K562 (cell line): Measurements from ENCODE around the gene FANCC. TPM values are rescaled to one million over a fixed set of nuclear protein-coding genes. Genes with fewer than 3 reads are reported as not detected.

Experiments used
- ATAC-seq: fragments of 200-7000 bp; cut with Tn5 transposase; 3 replicates; pipeline ENCODE4 v1.9.1; 2020; ENCODE audit warnings: moderate library complexity
- BruUV-seq: library from RNA; stranded (reverse); fragments of 400-500 nt; replicated peaks from 2 replicates; lab custom pipeline; 2021; lab: Mats Ljungman, UMichigan
- CTCF ChIA-PET: fragments of 300-600 bp; formaldehyde crosslinking; extraction: SDS; loops from one replicate; lab custom pipeline; 2021; ENCODE audit warnings: low intra/inter-chr PET ratio; lab: Yijun Ruan, JAX
- POLR2A ChIA-PET: fragments of 300-600, 350-650 bp; sonication (Branson Sonifier 250); formaldehyde crosslinking; extraction: SDS; loops from one replicate; lab custom pipeline; 2021; ENCODE audit warnings: antibody characterized with exemption, inconsistent platforms; lab: Yijun Ruan, JAX
- DNase-seq, 4 experiments: peaks; one replicate each; pipeline versions ENCODE4 v3.0.0 to v3.0.0-alpha.2; 2011 to 2018; ENCODE audit warnings: low spot score in 3 of 4, mixed read lengths in 3 of 4; ENCODE audit errors: extremely low read depth in 1 of 4
- FAIRE-seq: peaks from 2 replicates; lab custom pipeline; 2011; peaks lifted over from hg19 to GRCh38; lab: Jason Lieb, UNC
- H2AFZ ChIP-seq: 2 replicates; pipeline ENCODE4 v1.6.0; 2011; ENCODE audit warnings: low read depth, low read length, control low read depth, inconsistent platforms
- H3K27ac ChIP-seq: fragments of 200-600 bp; 3 replicates; pipeline ENCODE4 v1.8.0; 2011; ENCODE audit warnings: low read depth, mild to moderate bottlenecking, control low read depth, inconsistent platforms, low read length, moderate library complexity, mixed read lengths; ENCODE audit errors: extremely low read depth
- H3K27me3 ChIP-seq, 2 experiments: fragments of 300-600 bp in 1 of 2; 2 replicates in 1 of 2; 3 replicates in 1 of 2; pipeline versions ENCODE4 v1.6.0 to v1.8.0; 2011; ENCODE audit warnings: inconsistent platforms in 2 of 2, low read length in 2 of 2, mild to moderate bottlenecking in 1 of 2, mixed read lengths in 1 of 2, moderate library complexity in 1 of 2; ENCODE audit not compliant: control insufficient read depth in 2 of 2, insufficient read depth in 2 of 2
- H3K36me3 ChIP-seq: fragments of 300-600 bp; 3 replicates; pipeline ENCODE4 v1.8.0; 2011; ENCODE audit warnings: mild to moderate bottlenecking, low read length, inconsistent platforms; ENCODE audit not compliant: control insufficient read depth, insufficient read depth
- H3K4me1 ChIP-seq, 2 experiments: fragments of 200-600 bp in 1 of 2; replicated peaks in 1 of 2; 2 replicates in 1 of 2; 3 replicates in 1 of 2; pipeline versions ENCODE4 v1.5.1 to v1.8.0; 2011; ENCODE audit warnings: inconsistent platforms in 2 of 2, low read length in 2 of 2, mild to moderate bottlenecking in 1 of 2, mixed read lengths in 1 of 2, moderate library complexity in 1 of 2; ENCODE audit not compliant: control insufficient read depth in 2 of 2, insufficient read depth in 2 of 2
- H3K4me2 ChIP-seq: 2 replicates; pipeline ENCODE4 v1.6.1; 2011; ENCODE audit warnings: low read length, control low read depth, inconsistent platforms, mixed read lengths; ENCODE audit not compliant: insufficient read depth
- H3K4me3 ChIP-seq: fragments of 200-600 bp; sonication (generic), shearing (Covaris generic); 2 replicates; pipeline ENCODE4 v1.5.1; 2016; ENCODE audit warnings: control low read depth, inconsistent platforms
- H3K79me2 ChIP-seq: fragments of 200-600 bp; 3 replicates; pipeline ENCODE4 v1.8.0; 2011; ENCODE audit warnings: low read length, inconsistent platforms; ENCODE audit not compliant: control insufficient read depth, insufficient read depth
- H3K9ac ChIP-seq, 2 experiments: 2 replicates each; pipeline versions ENCODE4 v1.6.0 to v1.6.1; 2011; ENCODE audit warnings: low read depth in 2 of 2, low read length in 2 of 2, control low read depth in 1 of 2, inconsistent platforms in 1 of 2, mild to moderate bottlenecking in 1 of 2, mixed read lengths in 1 of 2; ENCODE audit not compliant: insufficient read depth in 1 of 2
- H3K9me1 ChIP-seq: one replicate; pipeline ENCODE4 v1.6.0; 2011; ENCODE audit warnings: inconsistent platforms, mild to moderate bottlenecking, low read length, moderate library complexity; ENCODE audit not compliant: control insufficient read depth, insufficient read depth
- H3K9me3 ChIP-seq: replicated peaks from 2 replicates; pipeline ENCODE4 v1.5.1; 2011; ENCODE audit warnings: low read depth, low read length, inconsistent platforms; ENCODE audit not compliant: control insufficient read depth, insufficient read depth
- H4K20me1 ChIP-seq: replicated peaks from 2 replicates; pipeline ENCODE4 v1.6.1; 2011; ENCODE audit warnings: low read length, inconsistent platforms, mixed read lengths; ENCODE audit not compliant: control insufficient read depth, insufficient read depth
- MCM2 ChIP-seq: fragments of 450-650 bp; IDR thresholded peaks from 2 replicates; pipeline ENCODE4 v1.6.1; 2017; ENCODE audit warnings: low read depth, mild to moderate bottlenecking
- WGBS: fragments of 100-300 bp; shearing (Covaris generic); methylation state at CpG from one replicate; pipeline ENCODE4 v1.1.6; 2016; ENCODE audit warnings: low coverage, mixed read lengths; ENCODE audit not compliant: insufficient coverage; ENCODE audit errors: missing lambda C conversion rate; 5-methylcytosine and 5-hydroxymethylcytosine counted together
- in situ Hi-C: fragments of 300-500 bp; cut with MboI; formaldehyde crosslinking; loops from 4 replicates; pipeline ENCODE4 v1.15.0; 2018; ENCODE audit warnings: inconsistent platforms, mixed read lengths
- intact Hi-C: fragments of 100-400 bp; cut with micrococcal nuclease; formaldehyde crosslinking; loops from 2 replicates; pipeline ENCODE4 v1.14.2; 2022
- polyA plus RNA-seq, 8 experiments: library from polyadenylated mRNA; depleted of rRNA in 4 of 8; stranded (reverse) in 5 of 8; unstranded in 3 of 8; fragments of >200 nt; fragmentation: Nextera tagmentation in 2 of 8; fragmentation: Illumina TruSeq in 1 of 8; extraction: Ambion mirVana in 2 of 8; extraction: Trizol in 1 of 8; gene quantifications; 2 replicates each; pipeline versions ENCODE4 v1.2.1 to v1.2.3, GENCODE V29; 2011 to 2014; ENCODE audit warnings: inconsistent platforms in 1 of 8, missing spikeins in 1 of 8
- total RNA-seq, 7 experiments: library from RNA; depleted of rRNA in 6 of 7; stranded (reverse); fragments of >200 nt in 6 of 7; fragmentation: Illumina TruSeq in 2 of 7; extraction: Trizol in 2 of 7; gene quantifications; 2 replicates each; pipeline versions ENCODE4 v1.2.1 to v1.2.3, GENCODE V29; 2011 to 2021; ENCODE audit warnings: low replicate concordance in 1 of 7
- TF ChIP-seq, protein P1 (sequence below): sonication (generic); formaldehyde crosslinking; IDR thresholded peaks from 2 replicates; pipeline ENCODE4 v1.8.0; 2022; ENCODE audit warnings: mild to moderate bottlenecking, missing genetic modification reagents
- TF ChIP-seq, protein P2 (sequence below): fragments of 250-450 bp; sonication (Bioruptor Pico); IDR thresholded peaks from 2 replicates; pipeline ENCODE4 v1.4.0; 2020; ENCODE audit warnings: mild to moderate bottlenecking

Gene FANCC
- total and polyA plus RNA-seq, 9 of the 15 experiments (the other 6 are each of a cell fraction or from before 2014, with no cell fraction given) = 4.6 to 18.4 (median 14.2) TPM

DNA sequence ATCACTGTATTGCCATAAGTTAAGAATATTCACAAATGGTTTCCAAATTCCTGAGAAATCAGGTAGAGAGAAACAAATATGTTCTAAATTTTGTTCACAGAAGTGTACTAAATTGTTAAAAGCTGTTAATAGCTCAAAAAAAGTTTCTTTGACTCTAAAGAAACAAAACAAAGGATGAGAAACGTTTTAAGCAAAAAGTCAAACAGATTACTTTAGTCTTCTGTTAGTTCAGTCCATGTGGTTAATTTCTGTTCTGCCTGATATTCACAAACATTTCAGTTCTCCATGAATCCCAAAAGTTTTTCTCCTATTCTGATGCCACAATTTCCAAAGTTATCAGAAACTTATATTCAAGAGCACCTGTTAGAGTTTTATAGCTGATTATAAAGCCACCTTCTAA lies 7.7 kb upstream of the FANCC start:
- H3K27me3 ChIP-seq = peaks cover 0 to 4% of the 10 kb centered on the region in 2 experiments; a peak in 2 of 5 replicates
- no peak overlapping the region for H3K4me2 ChIP-seq
- POLR2A ChIA-PET = no interaction called here
- no peak overlapping the region for H3K27ac ChIP-seq
- WGBS = 0% methylated on average over 1 of the region's 1 CpG
- FAIRE-seq (no peak), ATAC-seq (no peak), DNase-seq (no peak)
- H3K9me1 ChIP-seq = no peaks in the 10 kb centered on the region
- no peaks in the 10 kb centered on the region; the same call in 1 of the 2 replicates for H3K9me3 ChIP-seq
- H3K4me1 ChIP-seq = no peaks in the 10 kb centered on the region
- no TSS peak for BruUV-seq
- in situ Hi-C loops (no loop called here), intact Hi-C loops (no loop called here)
- no peaks in the 10 kb centered on the region for H3K79me2 ChIP-seq
- H2AFZ ChIP-seq = no peak overlapping the region
- H3K4me3 ChIP-seq = no peak overlapping the region
- CTCF ChIA-PET = no interaction called here
- no peaks in the 10 kb centered on the region for H3K36me3 ChIP-seq
- no peaks in the 10 kb centered on the region for H4K20me1 ChIP-seq
- H3K9ac ChIP-seq = no peak overlapping the region
- TF ChIP-seq, protein P1, sequence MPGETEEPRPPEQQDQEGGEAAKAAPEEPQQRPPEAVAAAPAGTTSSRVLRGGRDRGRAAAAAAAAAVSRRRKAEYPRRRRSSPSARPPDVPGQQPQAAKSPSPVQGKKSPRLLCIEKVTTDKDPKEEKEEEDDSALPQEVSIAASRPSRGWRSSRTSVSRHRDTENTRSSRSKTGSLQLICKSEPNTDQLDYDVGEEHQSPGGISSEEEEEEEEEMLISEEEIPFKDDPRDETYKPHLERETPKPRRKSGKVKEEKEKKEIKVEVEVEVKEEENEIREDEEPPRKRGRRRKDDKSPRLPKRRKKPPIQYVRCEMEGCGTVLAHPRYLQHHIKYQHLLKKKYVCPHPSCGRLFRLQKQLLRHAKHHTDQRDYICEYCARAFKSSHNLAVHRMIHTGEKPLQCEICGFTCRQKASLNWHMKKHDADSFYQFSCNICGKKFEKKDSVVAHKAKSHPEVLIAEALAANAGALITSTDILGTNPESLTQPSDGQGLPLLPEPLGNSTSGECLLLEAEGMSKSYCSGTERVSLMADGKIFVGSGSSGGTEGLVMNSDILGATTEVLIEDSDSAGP (CRISPR knock-in tag) = no peak
- no peak for TF ChIP-seq MCM2
- TF ChIP-seq, protein P2, sequence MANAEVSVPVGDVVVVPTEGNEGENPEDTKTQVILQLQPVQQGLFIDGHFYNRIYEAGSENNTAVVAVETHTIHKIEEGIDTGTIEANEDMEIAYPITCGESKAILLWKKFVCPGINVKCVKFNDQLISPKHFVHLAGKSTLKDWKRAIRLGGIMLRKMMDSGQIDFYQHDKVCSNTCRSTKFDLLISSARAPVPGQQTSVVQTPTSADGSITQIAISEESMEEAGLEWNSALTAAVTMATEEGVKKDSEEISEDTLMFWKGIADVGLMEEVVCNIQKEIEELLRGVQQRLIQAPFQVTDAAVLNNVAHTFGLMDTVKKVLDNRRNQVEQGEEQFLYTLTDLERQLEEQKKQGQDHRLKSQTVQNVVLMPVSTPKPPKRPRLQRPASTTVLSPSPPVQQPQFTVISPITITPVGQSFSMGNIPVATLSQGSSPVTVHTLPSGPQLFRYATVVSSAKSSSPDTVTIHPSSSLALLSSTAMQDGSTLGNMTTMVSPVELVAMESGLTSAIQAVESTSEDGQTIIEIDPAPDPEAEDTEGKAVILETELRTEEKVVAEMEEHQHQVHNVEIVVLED = no peak
- TF ChIP-seq, all 486 proteins: peak for 0
